SU-DHL-6 (cell line): ENCODE measurements around the gene SUGCT.

Experiments
- H2AFZ ChIP-seq: fragments of 200-600 bp; sonication (generic); 2 replicates; pipeline ENCODE4 v1.6.1; 2014; ENCODE audit warnings: low read depth, mild to moderate bottlenecking, moderate library complexity, mixed read lengths, antibody characterized with exemption, low read length; ENCODE audit not compliant: severe bottlenecking
- H3F3A ChIP-seq: fragments of 200-600 bp; shearing (Covaris generic); 2 replicates; pipeline ENCODE4 v1.6.0; 2016; ENCODE audit warnings: antibody characterized with exemption, mild to moderate bottlenecking; ENCODE audit not compliant: insufficient read depth
- H3K27ac ChIP-seq: fragments of 200-600 bp; sonication (generic); 2 replicates; pipeline ENCODE4 v1.5.1; 2016; ENCODE audit warnings: low read depth, mild to moderate bottlenecking, low read length, moderate library complexity, mixed read lengths
- H3K27me3 ChIP-seq: fragments of 200-600 bp; sonication (generic), shearing (Covaris generic); 2 replicates; pipeline ENCODE4 v1.6.0; 2014; ENCODE audit warnings: mild to moderate bottlenecking, low read length
- H3K36me3 ChIP-seq: fragments of 200-600 bp; sonication (generic); 2 replicates; pipeline ENCODE4 v1.6.1; 2014; ENCODE audit warnings: mild to moderate bottlenecking, low read length, mixed read lengths
- H3K4me2 ChIP-seq: fragments of 300-600, 200-600 bp; shearing (Covaris generic), sonication (generic); 2 replicates; pipeline ENCODE4 v1.6.0; 2014; ENCODE audit warnings: low read length, low read depth, mild to moderate bottlenecking; ENCODE audit not compliant: poor library complexity, severe bottlenecking
- H3K4me3 ChIP-seq: fragments of 200-600 bp; sonication (generic); 2 replicates; pipeline ENCODE4 v1.5.1; 2014; ENCODE audit warnings: antibody characterized with exemption, low read length, mild to moderate bottlenecking, mixed read lengths; ENCODE audit not compliant: insufficient read depth, poor library complexity, severe bottlenecking
- H3K79me2 ChIP-seq: fragments of 200-600 bp; sonication (generic); 2 replicates; pipeline ENCODE4 v1.6.1; 2014; ENCODE audit warnings: mild to moderate bottlenecking, low read length, moderate library complexity; ENCODE audit not compliant: insufficient read depth
- H3K9ac ChIP-seq: fragments of 200-600 bp; sonication (generic); 2 replicates; pipeline ENCODE4 v1.7.0; 2014; ENCODE audit warnings: mild to moderate bottlenecking, low read length
- H3K9me2 ChIP-seq: fragments of 200-600 bp; sonication (generic); replicated peaks from 2 replicates; pipeline ENCODE4 v1.6.1; 2014; ENCODE audit warnings: low read length; ENCODE audit not compliant: insufficient read depth
- H3K9me3 ChIP-seq: fragments of 200-600 bp; sonication (generic); 2 replicates; pipeline ENCODE4 v1.6.1; 2014; ENCODE audit warnings: low read length, mixed read lengths; ENCODE audit not compliant: insufficient read depth
- H4K20me1 ChIP-seq: fragments of 200-600 bp; sonication (generic); 2 replicates; pipeline ENCODE4 v1.6.1; 2014; ENCODE audit warnings: low read depth, mild to moderate bottlenecking, antibody characterized with exemption, low read length, moderate library complexity, mixed read lengths
- CTCF ChIP-seq: fragments of 200-600 bp; sonication (generic); IDR thresholded peaks from one replicate; pipeline ENCODE4 v1.5.1; 2017; ENCODE audit warnings: antibody characterized with exemption, mild to moderate bottlenecking, low read length, moderate library complexity; ENCODE audit not compliant: insufficient read depth, poor library complexity, severe bottlenecking
- EZH2phosphoT487 ChIP-seq: fragments of 200-600 bp; sonication (generic), shearing (Covaris generic); conservative IDR thresholded peaks from 2 replicates; pipeline ENCODE4 v1.6.1; 2018; ENCODE audit warnings: mild to moderate bottlenecking, antibody characterized with exemption, low read length, moderate library complexity, mixed read lengths

SUGCT gene

GRCh38 chr7:40612298-40612697 is 477.5 kb downstream of the SUGCT start:
- no peak overlapping the region for H3K27ac ChIP-seq
- no peak overlapping the region for H3K9ac ChIP-seq
- TF ChIP-seq EZH2phosphoT487, result no peak
- no peaks in the 10 kb centered on the region for H3K79me2 ChIP-seq
- H4K20me1 ChIP-seq, result no peaks in the 10 kb centered on the region
- no peaks in the 10 kb centered on the region for H3K9me2 ChIP-seq
- no peaks in the 10 kb centered on the region for H3K36me3 ChIP-seq
- no peaks in the 10 kb centered on the region for H3K27me3 ChIP-seq
- H3K4me2 ChIP-seq, result no peak overlapping the region
- H3F3A ChIP-seq, result no peaks in the 10 kb centered on the region
- H3K4me3 ChIP-seq, result no peak overlapping the region
- no peaks in the 10 kb centered on the region for H3K9me3 ChIP-seq
- H2AFZ ChIP-seq, result no peak overlapping the region

GRCh38 chr7:40619647-40620046 is 484.8 kb downstream of the SUGCT start:
- Histone ChIP-seq H4K20me1 (no peaks in the 10 kb centered on the region), H2AFZ (no peak overlapping the region), H3F3A (no peaks in the 10 kb centered on the region), H3K4me2 (no peak overlapping the region), H3K27ac (no peak overlapping the region), H3K9me2 (no peaks in the 10 kb centered on the region), H3K4me3 (no peak overlapping the region), H3K9me3 (no peaks in the 10 kb centered on the region), H3K79me2 (no peaks in the 10 kb centered on the region), H3K9ac (no peak overlapping the region), H3K27me3 (no peaks in the 10 kb centered on the region), H3K36me3 (no peaks in the 10 kb centered on the region)
- TF ChIP-seq EZH2phosphoT487 (no peak), CTCF (no peak)

GRCh38 chr7:40621592-40621998 is 486.8 kb downstream of the SUGCT start:
- Histone ChIP-seq H3K9me2 (no peaks in the 10 kb centered on the region), H3K36me3 (no peaks in the 10 kb centered on the region), H3K4me2 (no peak overlapping the region), H3K4me3 (no peak overlapping the region), H3K27me3 (no peaks in the 10 kb centered on the region), H3K9me3 (no peaks in the 10 kb centered on the region), H3K79me2 (no peaks in the 10 kb centered on the region), H3K9ac (no peak overlapping the region), H3K27ac (no peak overlapping the region), H2AFZ (no peak overlapping the region), H3F3A (no peaks in the 10 kb centered on the region), H4K20me1 (no peaks in the 10 kb centered on the region)
- TF ChIP-seq CTCF (no peak), EZH2phosphoT487 (no peak)

GRCh38 chr7:40622941-40623501 is 488.2 kb downstream of the SUGCT start:
- Histone ChIP-seq H3K27ac (no peak overlapping the region), H3F3A (no peaks in the 10 kb centered on the region), H3K9ac (no peak overlapping the region), H3K9me3 (no peaks in the 10 kb centered on the region), H3K36me3 (no peaks in the 10 kb centered on the region), H3K4me3 (no peak overlapping the region), H4K20me1 (no peaks in the 10 kb centered on the region), H3K79me2 (no peaks in the 10 kb centered on the region), H3K9me2 (no peaks in the 10 kb centered on the region), H3K27me3 (no peaks in the 10 kb centered on the region), H2AFZ (no peak overlapping the region), H3K4me2 (no peak overlapping the region)
- TF ChIP-seq EZH2phosphoT487, result no peak
- no peak for TF ChIP-seq CTCF
